ENCODE data around the gene DSE.

GRCh38 chr6:116398316-116399010 lies 27.7 kb downstream of the DSE start:
- no peak for TF ChIP-seq CTCF (IDR thresholded peaks at IDR 0.05; ENCODE audit: borderline replicate concordance, extremely low read depth, low read length, poor library complexity, severe bottlenecking)
- TF ChIP-seq EZH2 (IDR thresholded peaks at IDR 0.05; ENCODE audit: borderline replicate concordance, low read depth, low read length, severe bottlenecking), result no peak
